Osteocyte (in vitro differentiated cells): Measurements from ENCODE around the gene CPA5. TPM values are rescaled to one million over a fixed set of nuclear protein-coding genes. Genes with fewer than 3 reads are reported as not detected.

Experiments
- DNase-seq: peaks from one replicate; pipeline ENCODE4 v3.0.0; 2021; ENCODE audit warnings: mixed read lengths; ENCODE audit not compliant: unreplicated experiment; ENCODE audit errors: extremely low spot score
- H3K27ac Mint-ChIP-seq: one replicate; pipeline ENCODE4 v1.8.0; 2021; ENCODE audit warnings: mild to moderate bottlenecking, mixed read lengths; ENCODE audit not compliant: unreplicated experiment
- H3K27me3 Mint-ChIP-seq: one replicate; pipeline ENCODE4 v1.8.0; 2021; ENCODE audit warnings: mixed read lengths; ENCODE audit not compliant: unreplicated experiment
- H3K36me3 Mint-ChIP-seq: one replicate; pipeline ENCODE4 v1.8.0; 2021; ENCODE audit warnings: mixed read lengths; ENCODE audit not compliant: unreplicated experiment
- H3K4me1 Mint-ChIP-seq: one replicate; pipeline ENCODE4 v1.8.0; 2021; ENCODE audit warnings: mixed read lengths; ENCODE audit not compliant: unreplicated experiment
- H3K4me3 Mint-ChIP-seq: one replicate; pipeline ENCODE4 v1.8.0; 2021; ENCODE audit warnings: mild to moderate bottlenecking, moderate library complexity, mixed read lengths; ENCODE audit not compliant: unreplicated experiment
- H3K9me3 Mint-ChIP-seq: one replicate; pipeline ENCODE4 v1.8.0; 2021; ENCODE audit warnings: mixed read lengths; ENCODE audit not compliant: unreplicated experiment
- CTCF ChIP-seq: fragments of 200-600 bp; sonication (generic); IDR thresholded peaks from 2 replicates; pipeline ENCODE4 v1.5.0; 2021; ENCODE audit warnings: antibody characterized with exemption, mild to moderate bottlenecking, moderate library complexity
- total RNA-seq: library from RNA; stranded (reverse); gene quantifications from 2 replicates; pipeline ENCODE4 v1.2.1, GENCODE V29; 2021

CPA5 gene
- total RNA-seq, 1 donor from 2014 or later, result 0.51 TPM

- Mint-ChIP-seq H3K27me3 (no peaks in the 10 kb centered on the region), H3K4me1 (peaks cover 4% of the 10 kb centered on the region), H3K9me3 (no peaks in the 10 kb centered on the region), H3K27ac (no peak overlapping the region), H3K36me3 (peaks cover 16% of the 10 kb centered on the region), H3K4me3 (no peak overlapping the region)
- DNase-seq, result no peak
- no peak for TF ChIP-seq CTCF
Measured at GRCh38 chr7:130303982-130304381, 40.6 kb upstream of the CPA5 start.

GRCh38 chr7:130304878-130305277, 39.7 kb upstream of the CPA5 start:
- TF ChIP-seq CTCF, result no peak
- no peak overlapping the region for H3K4me3 Mint-ChIP-seq

GRCh38 chr7:130305433-130306042, 39.1 kb upstream of the CPA5 start:
- Mint-ChIP-seq H3K27me3 (no peaks in the 10 kb centered on the region), H3K4me3 (no peak overlapping the region), H3K27ac (no peak overlapping the region), H3K36me3 (peaks cover 16% of the 10 kb centered on the region), H3K9me3 (no peaks in the 10 kb centered on the region), H3K4me1 (peaks cover 2% of the 10 kb centered on the region)
- DNase-seq, result no peak
- no peak for TF ChIP-seq CTCF

More at GRCh38 chr7:130304878-130305277, 39.7 kb upstream of the CPA5 start:
- Mint-ChIP-seq H3K27me3 (no peaks in the 10 kb centered on the region), H3K36me3 (peaks cover 16% of the 10 kb centered on the region), H3K9me3 (no peaks in the 10 kb centered on the region), H3K27ac (no peak overlapping the region), H3K4me1 (peaks cover 2% of the 10 kb centered on the region)
- DNase-seq, result no peak

- H3K4me1 Mint-ChIP-seq, result no peaks in the 10 kb centered on the region
- peaks cover 5% of the 10 kb centered on the region for H3K9me3 Mint-ChIP-seq
- H3K36me3 Mint-ChIP-seq, result peaks cover 14% of the 10 kb centered on the region
- no peak overlapping the region for H3K27ac Mint-ChIP-seq
- no peak for DNase-seq
- H3K27me3 Mint-ChIP-seq, result no peaks in the 10 kb centered on the region
- TF ChIP-seq CTCF, result no peak
- H3K4me3 Mint-ChIP-seq, result no peak overlapping the region
Measured at GRCh38 chr7:130309986-130310385, 34.6 kb upstream of the CPA5 start.

GRCh38 chr7:130314305-130314704, 30.3 kb upstream of the CPA5 start:
- Mint-ChIP-seq H3K27me3 (no peaks in the 10 kb centered on the region), H3K27ac (no peak overlapping the region), H3K36me3 (peaks cover 16% of the 10 kb centered on the region), H3K9me3 (peaks cover 5% of the 10 kb centered on the region), H3K4me1 (no peaks in the 10 kb centered on the region), H3K4me3 (no peak overlapping the region)
- no peak for TF ChIP-seq CTCF
- no peak for DNase-seq
